Cerebellar cortex (tissue), 1 donor: ENCODE results near the gene CAPNS2.

Source experiments
- DNase-seq: peaks from one replicate; pipeline ENCODE4 v3.0.0-alpha.2; 2015; ENCODE audit warnings: low spot score

Gene CAPNS2

DNA sequence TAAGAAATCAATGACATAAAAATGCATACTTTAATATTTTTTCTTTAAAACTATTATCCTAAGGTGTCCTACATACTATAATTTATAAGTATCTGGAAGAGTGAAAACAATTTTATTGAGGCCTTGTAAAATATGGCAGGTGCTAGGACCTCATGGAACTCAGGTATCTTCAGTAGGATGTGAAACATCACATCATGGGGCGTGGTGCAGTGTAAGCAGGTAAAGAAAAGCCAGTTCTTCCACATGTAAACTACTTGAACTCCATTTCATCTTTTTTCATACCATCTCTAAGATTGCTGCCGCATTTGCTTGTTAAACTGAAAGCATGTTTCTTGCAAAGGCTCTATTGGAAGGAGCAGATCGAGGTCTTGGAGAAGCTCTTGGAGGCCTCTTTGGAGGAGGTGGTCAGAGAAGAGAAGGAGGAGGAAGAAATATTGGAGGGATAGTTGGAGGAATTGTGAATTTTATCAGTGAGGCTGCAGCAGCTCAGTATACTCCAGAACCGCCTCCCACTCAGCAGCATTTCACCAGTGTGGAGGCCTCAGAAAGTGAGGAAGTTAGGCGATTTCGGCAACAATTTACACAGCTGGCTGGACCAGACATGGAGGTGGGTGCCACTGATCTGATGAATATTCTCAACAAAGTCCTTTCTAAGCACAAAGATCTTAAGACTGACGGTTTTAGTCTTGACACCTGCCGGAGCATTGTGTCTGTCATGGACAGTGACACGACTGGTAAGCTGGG lies at the start of gene CAPNS2:
Gene CAPNS2, plus strand, starts transcription at position 253 of the 744 bp plus-strand sequence. Its CDS starts 73 bp downstream, at position 326.
- no peak for DNase-seq

DNA sequence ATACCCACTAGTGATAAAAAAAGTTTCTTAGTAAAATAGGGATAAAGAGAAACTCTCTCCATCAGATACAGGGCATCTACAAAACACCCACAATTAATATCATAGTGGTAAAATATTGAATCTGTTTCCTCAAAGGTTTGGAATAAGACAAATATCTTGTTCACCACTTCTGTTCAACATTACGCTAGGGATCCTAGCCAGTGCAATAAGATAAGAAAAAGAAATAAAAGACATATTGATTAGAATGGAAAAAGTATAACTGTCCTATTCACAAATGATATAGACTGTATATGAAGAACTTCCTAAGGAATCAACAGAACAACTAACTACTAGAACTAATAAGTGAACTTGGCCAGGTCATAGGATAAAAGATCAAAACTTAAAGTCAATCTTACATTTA lies 44.7 kb upstream of the CAPNS2 start:
- DNase-seq: no peak

GRCh38 chr16:55526441-55526840 lies 40.0 kb upstream of the CAPNS2 start:
- no peak for DNase-seq

GRCh38 chr16:55527885-55528284 lies 38.6 kb upstream of the CAPNS2 start:
- DNase-seq: no peak

GRCh38 chr16:55529018-55529417 lies 37.5 kb upstream of the CAPNS2 start:
- no peak for DNase-seq

DNA sequence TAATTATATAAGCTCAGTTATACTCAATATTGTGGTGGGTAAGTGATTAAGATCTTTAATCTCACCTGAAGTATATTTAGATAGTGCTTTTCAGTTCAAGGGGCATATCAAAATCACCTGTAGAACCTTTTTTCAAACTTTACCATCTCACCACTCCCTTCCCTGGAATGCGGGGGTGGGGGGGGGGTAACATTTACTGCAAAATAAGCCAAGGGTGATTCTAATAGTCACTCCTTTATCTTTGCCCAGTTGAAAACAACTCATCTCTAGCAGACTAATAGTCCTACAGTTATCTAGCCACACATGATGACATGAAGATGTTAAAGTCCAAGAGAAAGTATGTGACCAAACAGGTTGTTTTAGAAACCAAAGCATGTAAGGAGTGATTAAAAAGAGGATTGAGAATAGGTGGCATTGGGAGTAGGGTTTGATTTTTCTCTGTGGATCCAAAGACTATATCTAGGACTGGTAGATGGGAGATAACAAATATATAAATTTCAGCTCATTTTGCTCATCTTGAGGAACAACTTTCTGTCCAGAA lies 36.1 kb upstream of the CAPNS2 start:
- no peak for DNase-seq

DNA sequence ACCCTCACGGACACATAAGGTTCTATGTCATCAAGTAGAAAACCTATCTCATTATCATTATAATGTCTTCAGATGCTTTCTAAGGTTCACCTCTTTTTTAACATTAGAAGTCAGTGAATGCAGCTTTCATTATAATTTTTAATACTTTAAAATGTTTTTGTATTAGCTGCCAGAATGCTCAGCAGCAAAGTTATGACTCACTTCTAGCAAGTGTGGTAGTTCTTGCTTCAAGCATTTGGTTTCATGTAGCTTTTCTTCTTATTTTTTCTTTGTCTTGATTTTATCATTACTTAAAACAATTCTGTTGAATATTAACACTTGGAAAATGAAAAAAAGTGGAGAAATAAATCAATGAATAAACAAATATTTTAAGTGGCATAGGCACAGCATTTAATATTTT lies 34.3 kb upstream of the CAPNS2 start:
- DNase-seq: no peak

- no peak for DNase-seq
These were observed 31.7 kb upstream of the CAPNS2 start for GRCh38 chr16:55534756-55535155.

- no peak for DNase-seq
These were observed 27.4 kb upstream of the CAPNS2 start for GRCh38 chr16:55539049-55539448.

DNA sequence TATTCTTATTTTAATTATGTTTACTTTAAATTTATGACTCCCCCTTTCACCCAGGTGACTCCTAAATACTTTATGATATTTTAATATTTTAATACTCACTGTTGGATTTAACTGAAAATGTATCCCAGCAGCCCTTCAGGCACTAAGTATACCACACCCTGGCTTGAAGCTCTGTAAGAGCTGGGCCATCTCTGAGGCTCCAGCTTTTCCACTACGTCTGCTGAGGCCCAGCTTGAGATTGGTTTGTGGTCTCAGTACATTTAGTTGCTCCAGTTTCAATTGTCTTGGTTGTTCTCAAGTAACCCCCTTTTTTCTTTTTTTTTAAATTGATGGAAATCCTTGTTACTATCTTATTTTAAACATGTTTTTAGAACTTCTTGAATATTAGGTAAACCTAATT lies 27.0 kb upstream of the CAPNS2 start:
- DNase-seq: no peak

DNA sequence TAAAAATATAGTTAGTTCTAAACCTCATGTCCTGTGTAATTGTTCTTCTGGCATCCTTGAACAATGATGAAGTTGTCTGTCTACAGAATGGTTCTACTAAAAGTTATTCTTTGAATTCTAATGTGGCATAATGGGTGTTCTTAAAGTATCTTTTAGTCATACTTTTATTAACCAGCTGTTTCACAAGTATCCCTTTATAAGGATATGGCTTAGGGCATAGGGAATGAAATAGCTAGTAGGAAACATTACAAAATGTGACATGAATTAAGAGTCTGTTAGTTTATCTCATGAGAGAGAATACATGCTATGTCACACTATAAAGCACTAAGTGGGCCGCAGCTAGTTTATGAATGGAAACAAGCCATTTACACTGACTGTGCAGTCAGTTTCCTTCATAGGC lies 26.3 kb upstream of the CAPNS2 start:
- DNase-seq: no peak

DNA sequence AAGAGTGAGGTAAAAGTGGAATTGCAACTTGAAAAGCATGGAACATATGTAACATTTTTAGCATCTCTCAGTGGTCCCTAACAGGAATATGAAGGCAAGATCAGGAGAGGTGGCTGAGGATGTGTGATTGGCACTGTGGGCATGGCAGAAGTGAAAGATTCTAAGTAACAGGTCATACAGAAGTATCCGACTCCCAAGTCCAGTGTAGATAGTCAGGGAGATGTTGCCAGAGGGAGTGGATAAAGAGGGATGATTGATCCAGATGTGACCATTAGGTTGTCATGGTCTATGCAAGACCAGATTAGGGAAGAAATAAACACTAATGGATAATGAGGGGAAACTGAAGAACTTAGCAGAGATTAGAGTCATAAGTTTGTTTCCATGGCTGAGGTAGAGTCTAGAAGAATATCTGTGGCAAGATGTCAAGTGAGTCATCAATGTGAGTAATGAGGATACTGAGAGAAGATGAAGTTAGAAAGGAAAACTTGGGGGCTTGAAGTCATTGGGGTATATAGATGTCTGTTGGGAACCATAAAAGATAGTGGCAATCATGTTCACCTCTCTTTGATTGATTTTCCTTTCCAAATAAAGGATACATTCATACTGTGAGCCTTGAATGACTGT lies 23.9 kb upstream of the CAPNS2 start:
- no peak for DNase-seq

DNA sequence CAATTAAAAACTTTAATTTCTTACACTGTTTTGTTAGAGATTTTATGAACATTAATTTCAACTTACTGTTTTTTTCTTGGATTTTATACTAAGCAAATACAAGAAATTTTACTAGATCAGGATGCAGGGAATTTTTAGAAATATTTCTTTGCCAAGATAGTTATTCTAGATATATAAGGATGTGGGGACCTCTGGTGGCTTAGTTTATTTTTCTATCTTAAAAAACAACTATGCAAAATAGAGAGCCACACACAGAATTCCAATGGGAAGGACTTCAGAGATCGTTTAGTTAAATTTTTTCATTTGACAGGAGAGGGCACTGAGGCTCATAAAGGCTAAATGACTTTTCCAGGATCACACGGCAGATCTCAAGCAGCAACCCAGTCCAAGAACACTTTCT lies 23.0 kb upstream of the CAPNS2 start:
- DNase-seq: peak; percentile 25

- no peak for DNase-seq
These were observed 13.9 kb upstream of the CAPNS2 start for GRCh38 chr16:55552621-55553020.

DNA sequence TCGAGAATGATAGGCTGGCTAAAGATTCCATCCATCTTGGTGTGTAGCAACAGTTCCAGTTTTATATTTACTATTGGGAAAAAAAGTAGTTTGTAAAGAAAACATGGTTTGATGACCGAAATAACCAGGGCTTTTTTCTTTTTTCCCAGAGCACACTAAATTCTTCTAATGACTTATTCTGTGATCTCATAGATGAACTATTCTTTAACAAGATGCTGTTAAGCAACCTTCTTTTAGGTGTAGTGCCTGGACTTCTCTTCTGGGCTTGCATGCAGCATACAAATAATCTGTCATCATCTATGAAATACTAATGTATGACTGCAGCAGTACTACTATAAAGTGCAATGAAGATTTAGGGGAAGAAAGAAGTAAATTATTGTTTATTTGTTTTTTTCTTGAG lies 11.0 kb upstream of the CAPNS2 start:
- no peak for DNase-seq

DNA sequence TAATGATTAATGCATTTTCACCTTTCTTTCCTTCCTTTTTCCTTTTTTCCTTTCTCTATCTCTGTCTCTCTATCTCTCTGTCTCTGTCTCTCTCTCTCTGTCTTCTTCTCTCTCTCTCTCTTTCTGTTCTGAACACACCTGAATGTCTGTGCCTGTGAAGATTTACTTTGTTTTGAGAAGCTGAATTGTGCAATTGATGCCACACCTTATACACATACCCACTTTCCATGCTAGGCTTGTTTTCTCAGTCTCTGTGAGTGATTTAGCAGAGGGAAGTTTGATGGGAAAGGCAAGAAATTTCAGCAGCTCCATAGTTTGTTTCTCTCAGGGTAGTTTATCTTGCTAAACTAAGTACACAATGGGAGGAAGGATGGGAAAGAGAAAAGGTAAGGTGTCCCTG lies 9.3 kb upstream of the CAPNS2 start:
- DNase-seq: no peak

DNA sequence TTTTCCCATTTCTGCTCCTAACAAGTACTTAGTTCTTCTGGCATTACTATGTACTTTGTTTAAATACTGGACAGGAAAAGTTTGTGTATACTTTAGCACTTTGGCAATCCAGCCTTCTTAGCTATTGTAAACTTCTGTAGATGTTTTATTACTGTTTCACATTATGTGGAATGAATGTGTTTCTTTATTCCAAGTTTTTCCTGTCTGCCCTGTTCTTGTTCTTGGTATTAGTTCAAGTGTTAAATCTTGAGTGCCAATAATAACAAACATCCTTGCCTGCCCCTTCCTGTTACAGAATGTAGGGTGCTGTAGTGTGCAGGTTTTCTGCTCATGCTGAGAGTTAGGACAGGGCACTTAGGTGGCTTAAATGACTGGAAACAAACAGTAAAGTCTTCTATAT lies 7.3 kb upstream of the CAPNS2 start:
- no peak for DNase-seq

GRCh38 chr16:55559933-55560516 lies 6.5 kb upstream of the CAPNS2 start:
- no peak for DNase-seq

DNA sequence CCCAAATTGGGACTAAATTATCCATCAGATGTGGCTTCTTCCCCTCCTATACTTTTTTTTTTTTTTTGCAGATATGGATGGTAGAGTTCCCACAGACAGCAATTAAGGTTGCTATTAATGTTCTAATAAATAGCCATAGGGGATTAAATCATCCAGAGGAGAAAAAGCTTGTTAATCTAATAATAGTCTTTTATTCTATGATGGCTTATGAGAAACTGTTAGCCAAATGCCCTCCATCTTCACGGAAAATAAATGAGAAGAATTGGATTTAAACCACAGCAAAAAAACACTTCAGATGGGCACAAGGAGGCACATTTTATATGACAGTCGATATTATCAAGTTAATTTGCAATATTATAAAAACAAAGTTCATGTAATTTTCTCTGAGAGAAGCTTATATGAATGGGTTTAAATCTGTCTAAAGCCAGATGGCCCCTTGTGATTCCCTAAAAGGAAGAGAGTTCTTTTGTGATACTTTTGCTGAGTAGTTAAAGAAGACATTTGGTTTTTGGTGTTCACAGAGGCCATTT lies 5.1 kb upstream of the CAPNS2 start:
- DNase-seq: no peak

GRCh38 chr16:55562936-55563335 lies 3.5 kb upstream of the CAPNS2 start:
- no peak for DNase-seq

DNA sequence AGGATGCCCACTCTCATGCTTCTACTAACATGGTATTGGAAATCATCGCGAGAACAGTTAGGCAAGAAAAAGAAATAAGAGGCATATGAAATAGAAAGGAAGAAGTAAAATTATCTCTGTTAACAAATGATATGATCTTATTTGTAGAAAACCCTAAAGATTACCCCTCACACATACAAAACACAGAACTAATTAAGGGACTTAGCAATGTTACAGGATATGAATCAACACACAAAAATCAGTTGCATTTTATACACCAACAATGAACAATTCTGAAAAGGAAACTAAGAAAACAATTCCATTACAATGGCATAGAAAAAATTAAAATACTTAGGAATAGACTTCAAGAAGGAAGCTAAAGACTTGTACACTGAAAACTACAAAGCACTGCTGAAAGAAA lies 2.7 kb upstream of the CAPNS2 start:
- no peak for DNase-seq

DNA sequence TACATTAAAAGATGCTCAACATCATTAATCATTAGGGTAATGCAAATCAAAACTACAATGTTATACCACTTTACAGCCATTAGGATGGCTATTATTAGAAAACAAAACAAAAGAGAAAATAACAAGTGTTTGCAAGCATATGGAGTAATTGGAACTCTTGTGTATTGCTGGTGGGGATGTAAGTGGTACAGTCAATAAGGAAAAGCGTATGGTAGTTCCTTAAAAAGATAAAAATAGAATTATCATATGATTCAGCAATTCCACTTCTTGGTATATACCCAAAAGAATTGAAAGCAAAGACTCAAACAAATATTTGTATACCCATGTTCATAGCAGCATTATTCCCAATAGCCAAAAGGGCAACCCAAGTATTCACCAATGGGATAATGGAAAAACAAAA lies 1.4 kb upstream of the CAPNS2 start:
- no peak for DNase-seq

DNA sequence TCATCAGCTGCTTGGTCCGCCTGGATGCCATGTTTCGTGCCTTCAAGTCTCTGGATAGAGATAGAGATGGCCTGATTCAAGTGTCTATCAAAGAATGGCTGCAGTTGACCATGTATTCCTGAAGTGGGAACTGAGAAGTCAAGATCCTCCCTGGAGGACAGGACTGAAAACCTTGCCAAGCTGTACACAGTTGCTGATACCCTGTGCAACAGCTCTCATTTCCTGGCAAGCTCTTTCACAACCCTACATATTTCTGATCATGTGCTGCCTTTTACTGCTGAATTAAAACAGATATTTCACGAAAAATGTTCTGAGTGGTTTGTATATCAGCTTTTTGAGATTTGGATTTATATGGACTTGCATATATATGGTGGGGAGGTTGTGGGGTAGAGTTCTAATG lies 898 bp downstream of the CAPNS2 start:
- DNase-seq: no peak
